Liver (tissue), 3 donors: ENCODE data around the gene CTAGE15.
"Not testable (repeated sequence)": the region's sequence is repeated elsewhere in the genome, so short reads cannot be mapped to it uniquely, and the experiment has no call there.

Experiments used
- CTCF ChIP-seq: fragments of 150-350 bp; IDR thresholded peaks from 2 replicates; pipeline ENCODE4 v1.5.1; 2017; ENCODE audit warnings: improper control_type of control experiment, low read depth, low read length; ENCODE audit not compliant: missing input control
- GABPA ChIP-seq, 2 donors: IDR thresholded peaks in 1 of 2; conservative IDR thresholded peaks in 1 of 2; 2 replicates each; pipeline ENCODE4 v1.6.1; 2016; ENCODE audit warnings: antibody characterized with exemption in 2 of 2, mild to moderate bottlenecking in 1 of 2, moderate library complexity in 1 of 2
- RXRA ChIP-seq, 2 donors: IDR thresholded peaks; 2 replicates each; pipeline ENCODE4 v1.6.1; 2017 to 2018; ENCODE audit warnings: antibody characterized with exemption in 2 of 2, mild to moderate bottlenecking in 1 of 2
- SP1 ChIP-seq: IDR thresholded peaks from 2 replicates; pipeline ENCODE4 v1.6.1; 2018; ENCODE audit warnings: antibody characterized with exemption, mild to moderate bottlenecking
- donor health status: healthy.
- donor health status: healthy.

GRCh38 chr7:143606088-143606487 lies 34.5 kb downstream of the CTAGE15 start:
- TF ChIP-seq RXRA (IDR thresholded peaks at IDR 0.05); CTCF; GABPA (IDR thresholded peaks at IDR 0.05 in 1 of 2, conservative IDR thresholded peaks at IDR 0.05 in 1 of 2); SP1: not testable (repeated sequence)
